Right atrium auricular region (tissue), 2 donors: ENCODE results near the gene GNAT3. TPM values are rescaled to one million over a fixed set of nuclear protein-coding genes. Genes with fewer than 3 reads are reported as not detected.

Source experiments
- DNase-seq: peaks from one replicate; pipeline ENCODE4 v3.0.0-alpha.2; 2019; ENCODE audit warnings: low spot score
- H3K27ac ChIP-seq, 2 donors: fragments of 200-600 bp; sonication (generic); 1 replicate in 1 of 2; 2 replicates in 1 of 2; pipeline ENCODE4 v1.5.1; 2016 to 2019
- H3K27me3 ChIP-seq, 2 donors: fragments of 200-600 bp; sonication (generic); one replicate each; pipeline versions ENCODE4 v1.5.1 to v1.6.0; 2017 to 2019
- H3K36me3 ChIP-seq: fragments of 200-600 bp; sonication (generic); one replicate; pipeline ENCODE4 v1.5.1; 2016
- H3K4me1 ChIP-seq, 2 donors: fragments of 200-600 bp; sonication (generic); one replicate each; pipeline versions ENCODE4 v1.5.1 to v1.6.0; 2017 to 2019
- H3K4me3 ChIP-seq, 2 donors: fragments of 200-600 bp; sonication (generic); 1 replicate in 1 of 2; 2 replicates in 1 of 2; pipeline ENCODE4 v1.5.1; 2017 to 2019; ENCODE audit warnings: mild to moderate bottlenecking in 1 of 2, moderate library complexity in 1 of 2
- H3K9me3 ChIP-seq, 2 donors: fragments of 200-600 bp; sonication (generic); one replicate each; pipeline ENCODE4 v1.5.1; 2019
- total RNA-seq, 2 donors: library from RNA; depleted of rRNA; stranded (reverse); fragments of >200 nt; gene quantifications; one replicate each; pipeline ENCODE4 v1.1.0, GENCODE V29; 2016
- TF ChIP-seq, protein P1 (sequence below), 2 donors: fragments of 200-600 bp; sonication (generic); IDR thresholded peaks; one replicate each; pipeline ENCODE4 v1.5.1; 2019; ENCODE audit warnings: antibody characterized with exemption in 2 of 2

Gene GNAT3
- total RNA-seq, 2 donors from 2014 or later: not detected

DNA sequence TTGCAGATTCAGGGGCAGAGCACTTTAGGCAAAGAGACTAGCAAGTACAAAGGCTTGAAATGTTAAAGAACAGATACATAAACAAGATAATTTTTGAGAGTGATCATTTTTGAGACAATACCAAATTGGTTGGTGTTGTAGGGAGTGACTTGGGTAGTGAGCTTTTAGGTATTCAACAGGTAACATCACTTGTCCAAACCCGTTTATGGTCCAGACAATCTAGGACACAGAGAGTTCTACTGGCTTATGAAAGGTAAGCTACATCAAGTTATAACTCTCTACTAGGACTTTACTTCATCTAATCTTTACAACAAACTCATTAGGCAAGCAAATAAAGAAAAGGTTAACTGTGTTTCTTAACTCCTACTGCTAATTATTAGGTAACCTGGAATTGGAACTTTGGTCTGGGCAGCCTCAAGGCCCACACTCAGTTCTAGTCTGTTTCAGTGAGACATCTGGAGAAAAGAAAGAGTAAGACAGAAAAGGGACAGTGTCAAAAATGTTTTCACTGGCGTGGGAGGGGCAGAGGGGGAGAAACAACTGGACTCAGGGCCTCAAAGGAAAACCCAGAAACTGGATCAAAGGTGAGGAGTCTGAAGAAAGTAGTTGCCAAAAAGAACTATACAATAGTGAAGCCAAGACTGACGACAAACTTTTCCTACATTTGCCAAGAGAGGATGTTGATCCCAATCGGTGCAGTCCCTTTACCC is 39.2 kb downstream of the GNAT3 start:
- Histone ChIP-seq H3K4me1 (peaks cover 0 to 33% of the 10 kb centered on the region in 2 donors), H3K27me3 (no peaks in the 10 kb centered on the region), H3K4me3 (no peak overlapping the region), H3K36me3 (no peaks in the 10 kb centered on the region), H3K9me3 (no peaks in the 10 kb centered on the region), H3K27ac (peak overlapping the region; percentile 10 to 17)
- TF ChIP-seq, protein P1, sequence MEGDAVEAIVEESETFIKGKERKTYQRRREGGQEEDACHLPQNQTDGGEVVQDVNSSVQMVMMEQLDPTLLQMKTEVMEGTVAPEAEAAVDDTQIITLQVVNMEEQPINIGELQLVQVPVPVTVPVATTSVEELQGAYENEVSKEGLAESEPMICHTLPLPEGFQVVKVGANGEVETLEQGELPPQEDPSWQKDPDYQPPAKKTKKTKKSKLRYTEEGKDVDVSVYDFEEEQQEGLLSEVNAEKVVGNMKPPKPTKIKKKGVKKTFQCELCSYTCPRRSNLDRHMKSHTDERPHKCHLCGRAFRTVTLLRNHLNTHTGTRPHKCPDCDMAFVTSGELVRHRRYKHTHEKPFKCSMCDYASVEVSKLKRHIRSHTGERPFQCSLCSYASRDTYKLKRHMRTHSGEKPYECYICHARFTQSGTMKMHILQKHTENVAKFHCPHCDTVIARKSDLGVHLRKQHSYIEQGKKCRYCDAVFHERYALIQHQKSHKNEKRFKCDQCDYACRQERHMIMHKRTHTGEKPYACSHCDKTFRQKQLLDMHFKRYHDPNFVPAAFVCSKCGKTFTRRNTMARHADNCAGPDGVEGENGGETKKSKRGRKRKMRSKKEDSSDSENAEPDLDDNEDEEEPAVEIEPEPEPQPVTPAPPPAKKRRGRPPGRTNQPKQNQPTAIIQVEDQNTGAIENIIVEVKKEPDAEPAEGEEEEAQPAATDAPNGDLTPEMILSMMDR (IDR thresholded peaks at IDR 0.05): no peak
- DNase-seq: no peak

- DNase-seq: no peak
- TF ChIP-seq, protein P1 (IDR thresholded peaks at IDR 0.05): no peak
- H3K4me3 ChIP-seq: no peak overlapping the region
- no peaks in the 10 kb centered on the region for H3K36me3 ChIP-seq
- H3K27me3 ChIP-seq: no peaks in the 10 kb centered on the region
- H3K9me3 ChIP-seq: no peaks in the 10 kb centered on the region
- no peak overlapping the region for H3K27ac ChIP-seq
- H3K4me1 ChIP-seq: peaks cover 0 to 19% of the 10 kb centered on the region in 2 donors
Observed at GRCh38 chr7:80468931-80469714, 42.7 kb downstream of the GNAT3 start.

- H3K4me3 ChIP-seq: no peak overlapping the region
- H3K27me3 ChIP-seq: no peaks in the 10 kb centered on the region
- peak overlapping the region in 1 of 2 donors; percentile 45 for H3K27ac ChIP-seq
- H3K36me3 ChIP-seq: no peaks in the 10 kb centered on the region
- H3K4me1 ChIP-seq: peaks cover 0 to 11% of the 10 kb centered on the region in 2 donors
- TF ChIP-seq, protein P1 (IDR thresholded peaks at IDR 0.05): no peak
- H3K9me3 ChIP-seq: no peaks in the 10 kb centered on the region
- DNase-seq: no peak
Observed at GRCh38 chr7:80467069-80467468, 44.8 kb downstream of the GNAT3 start.

- no peaks in the 10 kb centered on the region for H3K9me3 ChIP-seq
- no peak overlapping the region for H3K4me3 ChIP-seq
- no peak for DNase-seq
- TF ChIP-seq, protein P1 (IDR thresholded peaks at IDR 0.05): no peak
- H3K27me3 ChIP-seq: no peaks in the 10 kb centered on the region
- peaks cover 0 to 7% of the 10 kb centered on the region in 2 donors for H3K4me1 ChIP-seq
- H3K36me3 ChIP-seq: no peaks in the 10 kb centered on the region
- peak overlapping the region in 1 of 2 donors; percentile 45 for H3K27ac ChIP-seq
Observed at GRCh38 chr7:80466636-80467035, 45.2 kb downstream of the GNAT3 start.

GRCh38 chr7:80464211-80464610 is 47.7 kb downstream of the GNAT3 start:
- H3K4me1 ChIP-seq: peaks cover 0 to 6% of the 10 kb centered on the region in 2 donors
- no peaks in the 10 kb centered on the region for H3K9me3 ChIP-seq
- TF ChIP-seq, protein P1 (IDR thresholded peaks at IDR 0.05): no peak
- no peak overlapping the region for H3K4me3 ChIP-seq
- H3K36me3 ChIP-seq: no peaks in the 10 kb centered on the region
- H3K27ac ChIP-seq: no peak overlapping the region
- H3K27me3 ChIP-seq: no peaks in the 10 kb centered on the region
- DNase-seq: no peak
